Endothelial cell of umbilical vein (primary cell): ENCODE data around the gene WASF2. TPM values are rescaled to one million over a fixed set of nuclear protein-coding genes. Genes with fewer than 3 reads are reported as not detected.

ENCODE experiments used
- Bru-seq: library from RNA; stranded (reverse); fragments of 400-500 nt; gene quantifications from one replicate; lab custom pipeline; 2021; lab: Mats Ljungman, UMichigan
- BruChase-seq, 2 experiments: library from RNA; stranded (reverse); fragments of 400-500 nt; gene quantifications; one replicate each; lab custom pipeline; 2021; lab: Mats Ljungman, UMichigan
- BruUV-seq: library from RNA; stranded (reverse); fragments of 400-500 nt; replicated peaks from 2 replicates; lab custom pipeline; 2021; lab: Mats Ljungman, UMichigan
- CTCF ChIA-PET: fragments of 300-600, 350-600 bp; sonication (Branson Sonifier 250); formaldehyde crosslinking; loops from one replicate; lab custom pipeline; 2021; ENCODE audit warnings: antibody characterized with exemption, inconsistent platforms; lab: Charles Lee
- POLR2A ChIA-PET: fragments of 300-600, 350-600 bp; sonication (Branson Sonifier 250); formaldehyde crosslinking; loops from one replicate; lab custom pipeline; 2021; ENCODE audit warnings: antibody characterized with exemption, inconsistent platforms; lab: Charles Lee
- DNase-seq: peaks from one replicate; pipeline ENCODE4 v3.0.0-alpha.2; 2011; ENCODE audit warnings: low read depth, low spot score
- FAIRE-seq: peaks from 2 replicates; lab custom pipeline; 2011; peaks lifted over from hg19 to GRCh38; lab: Jason Lieb, UNC
- H2AFZ ChIP-seq: 2 replicates; pipeline ENCODE4 v1.6.0; 2012; ENCODE audit warnings: low read depth, low read length, control low read depth, inconsistent platforms
- H3K27ac ChIP-seq: 2 replicates; pipeline ENCODE4 v1.5.1; 2011; ENCODE audit warnings: low read depth, mild to moderate bottlenecking, control low read depth, low read length, moderate library complexity; ENCODE audit not compliant: insufficient read depth
- H3K27me3 ChIP-seq, 2 experiments: 2 replicates each; pipeline versions ENCODE4 v1.6.0 to v1.6.1; 2011; ENCODE audit warnings: low read length in 2 of 2, mixed read lengths in 1 of 2; ENCODE audit not compliant: control insufficient read depth in 2 of 2, insufficient read depth in 2 of 2
- H3K36me3 ChIP-seq, 2 experiments: 2 replicates in 1 of 2; 3 replicates in 1 of 2; pipeline ENCODE4 v1.5.1; 2011; ENCODE audit warnings: low read length in 2 of 2, mild to moderate bottlenecking in 1 of 2, moderate library complexity in 1 of 2; ENCODE audit not compliant: control insufficient read depth in 2 of 2, insufficient read depth in 2 of 2; ENCODE audit errors: extremely low read depth in 1 of 2
- H3K4me1 ChIP-seq: 3 replicates; pipeline ENCODE4 v1.5.1; 2011; ENCODE audit warnings: mild to moderate bottlenecking, low read length; ENCODE audit not compliant: control insufficient read depth, insufficient read depth; ENCODE audit errors: extremely low read depth
- H3K4me2 ChIP-seq: 2 replicates; pipeline ENCODE4 v1.6.1; 2011; ENCODE audit warnings: low read length, control low read depth, mixed read lengths; ENCODE audit not compliant: insufficient read depth
- H3K4me3 ChIP-seq, 3 experiments: fragments of 200-600 bp in 1 of 3; sonication (generic), shearing (Covaris generic) in 1 of 3; replicated peaks in 1 of 3; 2 replicates each; pipeline ENCODE4 v1.5.1; 2011 to 2016; ENCODE audit warnings: control low read depth in 3 of 3, low read length in 3 of 3, mild to moderate bottlenecking in 2 of 3, inconsistent platforms in 1 of 3, low read depth in 1 of 3, moderate library complexity in 1 of 3; ENCODE audit not compliant: insufficient read depth in 1 of 3
- H3K79me2 ChIP-seq: 2 replicates; pipeline ENCODE4 v1.6.0; 2012; ENCODE audit warnings: low read length, inconsistent platforms; ENCODE audit not compliant: control insufficient read depth, insufficient read depth
- H3K9ac ChIP-seq: replicated peaks from 2 replicates; pipeline ENCODE3; 2011; ENCODE audit warnings: low read length, control low read depth; ENCODE audit not compliant: insufficient read depth; ENCODE audit errors: extremely low read depth
- H3K9me1 ChIP-seq: replicated peaks from 3 replicates; pipeline ENCODE4 v1.6.0; 2011; ENCODE audit warnings: mild to moderate bottlenecking, low read length; ENCODE audit not compliant: control insufficient read depth, insufficient read depth; ENCODE audit errors: extremely low read depth
- H3K9me3 ChIP-seq: replicated peaks from 2 replicates; pipeline ENCODE4 v1.5.1; 2012; ENCODE audit warnings: low read length, inconsistent platforms; ENCODE audit not compliant: control insufficient read depth, insufficient read depth
- H4K20me1 ChIP-seq: replicated peaks from 2 replicates; pipeline ENCODE3; 2011; ENCODE audit warnings: mild to moderate bottlenecking, low read length; ENCODE audit not compliant: control insufficient read depth, insufficient read depth; ENCODE audit errors: extremely low read depth
- EZH2 ChIP-seq: IDR thresholded peaks from 2 replicates; pipeline ENCODE4 v1.6.1; 2012; ENCODE audit warnings: borderline replicate concordance, low read depth, mild to moderate bottlenecking, moderate library complexity, low read length, inconsistent platforms; ENCODE audit not compliant: severe bottlenecking
- FOS ChIP-seq: IDR thresholded peaks from 2 replicates; pipeline ENCODE4 v1.6.1; 2011; ENCODE audit warnings: mild to moderate bottlenecking, low read length, moderate library complexity, borderline replicate concordance; ENCODE audit not compliant: insufficient read depth
- GATA2 ChIP-seq: IDR thresholded peaks from 2 replicates; pipeline ENCODE4 v1.7.0; 2011; ENCODE audit warnings: low read depth, mild to moderate bottlenecking, moderate library complexity, mixed read lengths, low read length; ENCODE audit not compliant: insufficient read length, insufficient read depth
- JUN ChIP-seq: IDR thresholded peaks from 2 replicates; pipeline ENCODE4 v1.6.1; 2011; ENCODE audit warnings: borderline replicate concordance, low read depth; ENCODE audit not compliant: insufficient read length, insufficient read depth
- MYC ChIP-seq: IDR thresholded peaks from one replicate; pipeline ENCODE4 v1.6.1; 2011; ENCODE audit warnings: mild to moderate bottlenecking, low read depth, low read length
- POLR2A ChIP-seq: IDR thresholded peaks from 2 replicates; pipeline ENCODE4 v1.6.1; 2012; ENCODE audit warnings: low read depth, mild to moderate bottlenecking, control low read depth, low read length
- POLR2AphosphoS5 ChIP-seq: IDR thresholded peaks from 2 replicates; pipeline ENCODE4 v1.6.1; 2012; ENCODE audit warnings: low read depth, mild to moderate bottlenecking, control low read depth, low read length, moderate library complexity; ENCODE audit not compliant: insufficient read depth
- dilution Hi-C: fragments of 300-500 bp; cut with MboI; formaldehyde crosslinking; loops from one replicate; pipeline ENCODE4 v1.15.0; 2019; ENCODE audit warnings: low sequenced_read_pairs; ENCODE audit not compliant: extremely low pct_ligation_motif_present
- intact Hi-C: fragments of 100-400 bp; cut with micrococcal nuclease; formaldehyde crosslinking; loops from one replicate; pipeline ENCODE4 v1.10.0; 2022
- long read RNA-seq: library from polyadenylated mRNA; stranded (forward); transcript quantifications from one replicate; pipeline ENCODE4 v2.0.0, GENCODE V29; 2021
- polyA minus RNA-seq, 3 experiments: library from RNA; depleted of rRNA, polyadenylated mRNA; stranded (reverse); fragments of >200 nt; gene quantifications; 1 replicate in 1 of 3; 2 replicates in 2 of 3; pipeline ENCODE4 v1.2.3, GENCODE V29; 2011
- polyA plus RNA-seq, 4 experiments: library from polyadenylated mRNA; depleted of rRNA in 3 of 4; stranded (reverse) in 3 of 4; unstranded in 1 of 4; fragments of >200 nt; gene quantifications; 2 replicates each; pipeline versions ENCODE4 v1.2.1 to v1.2.3, GENCODE V29; 2011 to 2012; ENCODE audit warnings: missing spikeins in 1 of 4
- total RNA-seq: library from RNA; stranded (reverse); gene quantifications from 2 replicates; pipeline ENCODE4 v1.2.3, GENCODE V29; 2021
- TF ChIP-seq, protein P1 (sequence below), 2 donors: IDR thresholded peaks; 1 replicate in 1 of 2; 2 replicates in 1 of 2; pipeline ENCODE4 v1.5.1; 2011; ENCODE audit warnings: low read length in 2 of 2, mild to moderate bottlenecking in 2 of 2, moderate library complexity in 2 of 2, control low read depth in 1 of 2, inconsistent platforms in 1 of 2, low read depth in 1 of 2; ENCODE audit not compliant: insufficient read depth in 1 of 2; ENCODE audit errors: extremely low read depth in 1 of 2
- TF ChIP-seq, protein P2 (sequence below): IDR thresholded peaks from 2 replicates; pipeline ENCODE4 v1.6.1; 2011; ENCODE audit not compliant: insufficient read depth, insufficient read length

The WASF2 gene, protein sequence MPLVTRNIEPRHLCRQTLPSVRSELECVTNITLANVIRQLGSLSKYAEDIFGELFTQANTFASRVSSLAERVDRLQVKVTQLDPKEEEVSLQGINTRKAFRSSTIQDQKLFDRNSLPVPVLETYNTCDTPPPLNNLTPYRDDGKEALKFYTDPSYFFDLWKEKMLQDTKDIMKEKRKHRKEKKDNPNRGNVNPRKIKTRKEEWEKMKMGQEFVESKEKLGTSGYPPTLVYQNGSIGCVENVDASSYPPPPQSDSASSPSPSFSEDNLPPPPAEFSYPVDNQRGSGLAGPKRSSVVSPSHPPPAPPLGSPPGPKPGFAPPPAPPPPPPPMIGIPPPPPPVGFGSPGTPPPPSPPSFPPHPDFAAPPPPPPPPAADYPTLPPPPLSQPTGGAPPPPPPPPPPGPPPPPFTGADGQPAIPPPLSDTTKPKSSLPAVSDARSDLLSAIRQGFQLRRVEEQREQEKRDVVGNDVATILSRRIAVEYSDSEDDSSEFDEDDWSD
- total RNA-seq (169 and 172 TPM in 2 replicates), polyA plus RNA-seq (75.3 and 76.9 TPM in 2 replicates), polyA minus RNA-seq (104 and 109 TPM in 2 replicates), Bru-seq, nascent RNA (percentile 93 among the genes with signal in this experiment), BruChase-seq, experiment 1, labeled RNA remaining after a 6-hour chase (percentile 96 among the genes with signal in this experiment), BruChase-seq, experiment 2, labeled RNA remaining after a 2-hour chase (percentile 91 among the genes with signal in this experiment)
- polyA plus RNA-seq (2011; cell fraction: cytosol; rRNA removed): 78.3 and 83.2 TPM in 2 replicates
- polyA plus RNA-seq (2011; cell fraction: nucleus; rRNA removed): 87.5 and 93.8 TPM in 2 replicates
- polyA plus RNA-seq (2012): 61.5 and 65.7 TPM in 2 replicates
- 33.6 TPM for polyA minus RNA-seq (2011; cell fraction: cytosol; rRNA and poly(A)+ RNA removed)
- 64.5 and 67.0 TPM in 2 replicates for polyA minus RNA-seq (2011; cell fraction: nucleus; rRNA and poly(A)+ RNA removed)
- long read RNA-seq, full-length matches to known transcripts: 40 of 139 reads
- long read RNA-seq, partial matches to known transcripts: 16 of 139 reads
- long read RNA-seq, other reads (novel, unspliced or antisense): 83 of 139 reads

DNA sequence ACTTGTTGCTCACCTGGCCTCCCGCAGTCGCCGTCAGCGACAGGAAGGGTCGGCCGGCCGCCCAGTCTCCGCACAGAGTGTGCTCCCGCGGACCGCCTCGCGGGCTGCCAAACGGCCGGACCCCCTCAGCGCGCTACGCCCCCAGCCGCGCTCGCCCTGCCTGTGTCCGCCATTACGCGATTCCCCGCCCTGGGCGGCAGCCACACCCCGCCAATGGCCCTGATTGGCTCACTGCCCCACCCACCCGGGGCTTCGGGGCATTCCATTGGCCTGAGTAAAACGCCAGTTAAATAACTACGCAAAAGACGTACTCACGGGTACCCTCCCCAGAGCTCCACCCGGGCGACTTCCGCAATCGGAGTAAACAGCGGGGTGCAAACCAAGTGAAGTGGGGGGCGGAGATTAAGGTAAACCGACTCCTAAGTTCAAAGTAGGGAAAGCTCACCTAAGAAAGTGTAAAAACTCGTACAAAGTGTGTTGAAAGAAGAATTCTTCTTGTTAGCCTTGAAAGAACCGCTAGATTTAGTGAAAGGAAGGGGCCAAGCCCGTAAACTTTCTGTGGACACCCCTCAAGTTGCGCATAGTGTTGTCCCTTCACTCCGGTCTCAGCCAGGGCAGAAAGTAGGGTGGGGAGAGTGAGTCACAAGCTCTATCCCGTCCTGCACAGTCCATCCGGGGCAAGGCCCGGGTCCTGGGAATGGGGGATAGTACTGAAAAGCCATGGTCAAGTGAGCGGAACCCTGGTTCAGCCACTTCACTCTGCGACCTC is at the start of gene WASF2:
WASF2 (minus strand) TSS at position 195 of the 769 bp plus-strand sequence. CDS start 61,277 bp downstream, outside the sequence.
- peak; percentile 98 for FAIRE-seq

More for the DNA sequence above, at the start of gene WASF2:
- Histone ChIP-seq H3K4me2 (peak within 1 kb of the TSS; percentile 97), H3K9me3 (no peaks in the 10 kb centered on the region), H3K9ac (peak within 1 kb of the TSS; percentile 93), H3K36me3 (no peaks in the 10 kb centered on the region), H3K79me2 (peaks cover 40% of the 10 kb centered on the region), H2AFZ (peak within 1 kb of the TSS; percentile 55), H3K4me3 (peak within 1 kb of the TSS; percentile 42 to 83 (median 80)), H3K4me1 (peaks cover 14% of the 10 kb centered on the region), H4K20me1 (no peaks in the 10 kb centered on the region), H3K27ac (peak within 1 kb of the TSS; percentile 95), H3K9me1 (no peaks in the 10 kb centered on the region), H3K27me3 (no peaks in the 10 kb centered on the region)
- intact Hi-C loops: loop anchor here (1.0 kb wide), 3 partner anchors 60 to 168 kb away; partner anchors contain the start of gene TMEM222
- DNase-seq: peak; percentile 98
- ChIA-PET POLR2A (interaction anchor here (0.8 kb wide), 1 partner anchor 112 kb away, joined by 6 read pairs; no protein-coding TSS in a partner anchor), CTCF (interaction anchor here (0.8 to 2.8 kb wide), 10 partner anchors 8 to 193 kb away, joined by 3 to 16 read pairs (median 4); no protein-coding TSS in a partner anchor)
- TF ChIP-seq POLR2AphosphoS5 (peak; percentile 75), JUN (peak; percentile 54), FOS (peak; percentile 89), MYC (no peak), EZH2 (no peak), POLR2A (peak; percentile 74), GATA2 (no peak)
- TF ChIP-seq, protein P1, sequence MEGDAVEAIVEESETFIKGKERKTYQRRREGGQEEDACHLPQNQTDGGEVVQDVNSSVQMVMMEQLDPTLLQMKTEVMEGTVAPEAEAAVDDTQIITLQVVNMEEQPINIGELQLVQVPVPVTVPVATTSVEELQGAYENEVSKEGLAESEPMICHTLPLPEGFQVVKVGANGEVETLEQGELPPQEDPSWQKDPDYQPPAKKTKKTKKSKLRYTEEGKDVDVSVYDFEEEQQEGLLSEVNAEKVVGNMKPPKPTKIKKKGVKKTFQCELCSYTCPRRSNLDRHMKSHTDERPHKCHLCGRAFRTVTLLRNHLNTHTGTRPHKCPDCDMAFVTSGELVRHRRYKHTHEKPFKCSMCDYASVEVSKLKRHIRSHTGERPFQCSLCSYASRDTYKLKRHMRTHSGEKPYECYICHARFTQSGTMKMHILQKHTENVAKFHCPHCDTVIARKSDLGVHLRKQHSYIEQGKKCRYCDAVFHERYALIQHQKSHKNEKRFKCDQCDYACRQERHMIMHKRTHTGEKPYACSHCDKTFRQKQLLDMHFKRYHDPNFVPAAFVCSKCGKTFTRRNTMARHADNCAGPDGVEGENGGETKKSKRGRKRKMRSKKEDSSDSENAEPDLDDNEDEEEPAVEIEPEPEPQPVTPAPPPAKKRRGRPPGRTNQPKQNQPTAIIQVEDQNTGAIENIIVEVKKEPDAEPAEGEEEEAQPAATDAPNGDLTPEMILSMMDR (IDR thresholded peaks at IDR 0.05; ENCODE audit: extremely low read depth in 1 of 2, insufficient read depth in 1 of 2, low read depth in 1 of 2, low read length in 2 of 2): no peak
- TF ChIP-seq, protein P2, sequence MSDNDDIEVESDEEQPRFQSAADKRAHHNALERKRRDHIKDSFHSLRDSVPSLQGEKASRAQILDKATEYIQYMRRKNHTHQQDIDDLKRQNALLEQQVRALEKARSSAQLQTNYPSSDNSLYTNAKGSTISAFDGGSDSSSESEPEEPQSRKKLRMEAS: no peak
- dilution Hi-C loops: no loop called here
- BruUV-seq: no TSS peak
